Esophagus muscularis mucosa (tissue), 3 donors: Measurements from ENCODE around the gene C9.

Experiments
- CTCF ChIP-seq, 3 experiments: fragments of 200-600 bp in 2 of 3; fragments of 450-650 bp in 1 of 3; sonication (generic) in 2 of 3; IDR thresholded peaks; one replicate each; pipeline ENCODE4 v1.5.1; 2017 to 2019; ENCODE audit warnings: antibody characterized with exemption in 3 of 3, mild to moderate bottlenecking in 2 of 3, moderate library complexity in 1 of 3
- POLR2A ChIP-seq: fragments of 450-650 bp; IDR thresholded peaks from one replicate; pipeline ENCODE4 v1.6.1; 2017; ENCODE audit warnings: antibody characterized with exemption, moderate library complexity, mild to moderate bottlenecking, low read depth

GRCh38 chr5:39390945-39391344 is 26.6 kb upstream of the C9 start:
- TF ChIP-seq CTCF (IDR thresholded peaks at IDR 0.05) (no peak), POLR2A (no peak)
